Liver (tissue), 9 donors: ENCODE data around the gene TOMM5. TPM values are rescaled to one million over a fixed set of nuclear protein-coding genes. Genes with fewer than 3 reads are reported as not detected.

ENCODE experiments used
- DNase-seq: peaks from one replicate; pipeline ENCODE4 v3.0.0-alpha.2; 2017; ENCODE audit warnings: low spot score
- H3K27ac ChIP-seq, 2 donors: one replicate each; pipeline ENCODE4 v1.7.0; 2013; ENCODE audit warnings: inconsistent platforms in 2 of 2, low read length in 2 of 2, control low read depth in 1 of 2, low read depth in 1 of 2, mild to moderate bottlenecking in 1 of 2
- H3K27me3 ChIP-seq, 4 donors: one replicate each; pipeline versions ENCODE4 v1.6.1 to v1.7.0; 2013; ENCODE audit warnings: low read length in 3 of 4, inconsistent platforms in 1 of 4, mild to moderate bottlenecking in 1 of 4, moderate library complexity in 1 of 4; ENCODE audit not compliant: control insufficient read depth in 4 of 4, insufficient read depth in 4 of 4
- H3K36me3 ChIP-seq, 4 donors: one replicate each; pipeline versions ENCODE4 v1.6.1 to v1.7.0; 2013; ENCODE audit warnings: low read length in 3 of 4, mild to moderate bottlenecking in 3 of 4, low read depth in 1 of 4, moderate library complexity in 1 of 4; ENCODE audit not compliant: control insufficient read depth in 4 of 4, insufficient read depth in 3 of 4
- H3K4me1 ChIP-seq, 4 donors: one replicate each; pipeline versions ENCODE4 v1.6.1 to v1.7.0; 2013; ENCODE audit warnings: low read length in 3 of 4, mild to moderate bottlenecking in 3 of 4, moderate library complexity in 1 of 4; ENCODE audit not compliant: control insufficient read depth in 4 of 4, insufficient read depth in 4 of 4
- H3K4me3 ChIP-seq, 3 donors: one replicate each; pipeline versions ENCODE4 v1.6.1 to v1.7.0; 2013; ENCODE audit warnings: low read length in 3 of 3, control low read depth in 1 of 3, low read depth in 1 of 3, mild to moderate bottlenecking in 1 of 3
- H3K9ac ChIP-seq, 2 donors: one replicate each; pipeline ENCODE4 v1.7.0; 2013; ENCODE audit warnings: low read length in 2 of 2, mild to moderate bottlenecking in 2 of 2, moderate library complexity in 2 of 2, control low read depth in 1 of 2, low read depth in 1 of 2
- H3K9me3 ChIP-seq, 4 donors: one replicate each; pipeline versions ENCODE4 v1.6.1 to v1.7.0; 2013; ENCODE audit warnings: low read length in 3 of 4; ENCODE audit not compliant: control insufficient read depth in 4 of 4
- EGR1 ChIP-seq, 2 donors: IDR thresholded peaks; 2 replicates each; pipeline ENCODE4 v1.6.1; 2016 to 2018; ENCODE audit warnings: antibody characterized with exemption in 2 of 2, low read depth in 2 of 2
- FOXA1 ChIP-seq: IDR thresholded peaks from 2 replicates; pipeline ENCODE4 v1.6.1; 2016; ENCODE audit warnings: antibody characterized with exemption
- FOXA2 ChIP-seq: IDR thresholded peaks from 2 replicates; pipeline ENCODE4 v1.6.1; 2016; ENCODE audit warnings: antibody characterized with exemption
- GABPA ChIP-seq, 2 donors: IDR thresholded peaks in 1 of 2; conservative IDR thresholded peaks in 1 of 2; 2 replicates each; pipeline ENCODE4 v1.6.1; 2016; ENCODE audit warnings: antibody characterized with exemption in 2 of 2, mild to moderate bottlenecking in 1 of 2, moderate library complexity in 1 of 2
- HNF4A ChIP-seq, 2 donors: conservative IDR thresholded peaks; 2 replicates each; pipeline ENCODE4 v1.6.1; 2016; ENCODE audit warnings: antibody characterized with exemption in 2 of 2, mild to moderate bottlenecking in 2 of 2
- HNF4G ChIP-seq: IDR thresholded peaks from 2 replicates; pipeline ENCODE4 v1.6.1; 2016; ENCODE audit warnings: antibody characterized with exemption
- JUND ChIP-seq, 2 donors: IDR thresholded peaks; 2 replicates each; pipeline ENCODE4 v1.6.1; 2016; ENCODE audit warnings: antibody characterized with exemption in 2 of 2
- NR2F2 ChIP-seq: IDR thresholded peaks from 2 replicates; pipeline ENCODE4 v1.6.1; 2016; ENCODE audit warnings: antibody characterized with exemption
- RAD21 ChIP-seq, 2 donors: IDR thresholded peaks; 2 replicates each; pipeline ENCODE4 v1.6.1; 2016; ENCODE audit warnings: antibody characterized with exemption in 2 of 2, mild to moderate bottlenecking in 2 of 2
- RXRA ChIP-seq, 2 donors: IDR thresholded peaks; 2 replicates each; pipeline ENCODE4 v1.6.1; 2017 to 2018; ENCODE audit warnings: antibody characterized with exemption in 2 of 2, mild to moderate bottlenecking in 1 of 2
- SP1 ChIP-seq: IDR thresholded peaks from 2 replicates; pipeline ENCODE4 v1.6.1; 2018; ENCODE audit warnings: antibody characterized with exemption, mild to moderate bottlenecking
- TAF1 ChIP-seq: conservative IDR thresholded peaks from 2 replicates; pipeline ENCODE4 v1.6.1; 2016; ENCODE audit warnings: antibody characterized with exemption, mild to moderate bottlenecking
- YY1 ChIP-seq: IDR thresholded peaks from 2 replicates; pipeline ENCODE4 v1.6.1; 2016; ENCODE audit warnings: antibody characterized with exemption, mild to moderate bottlenecking
- polyA plus RNA-seq, 2 donors: library from polyadenylated mRNA; stranded (reverse) in 1 of 2; unstranded in 1 of 2; fragments of 200-250 nt in 1 of 2; fragments of >200 nt in 1 of 2; fragmentation: Nextera tagmentation in 1 of 2; extraction: Ambion mirVana in 1 of 2; gene quantifications; one replicate each; pipeline versions ENCODE4 v1.2.1 to v1.2.3, GENCODE V29; 2013 to 2015
- total RNA-seq, 2 donors: library from RNA; depleted of rRNA; stranded (reverse); fragments of >200 nt; gene quantifications; one replicate each; pipeline ENCODE4 v1.2.3, GENCODE V29; 2014
- TF ChIP-seq, protein P1 (sequence below): IDR thresholded peaks from 2 replicates; pipeline ENCODE4 v1.6.1; 2016; ENCODE audit warnings: antibody characterized with exemption, mild to moderate bottlenecking
- TF ChIP-seq, protein P2 (sequence below): fragments of 150-350 bp; IDR thresholded peaks from 2 replicates; pipeline ENCODE4 v1.5.1; 2017; ENCODE audit warnings: improper control_type of control experiment, low read depth, low read length; ENCODE audit not compliant: missing input control
- TF ChIP-seq, protein P3 (sequence below): IDR thresholded peaks from 2 replicates; pipeline ENCODE4 v1.6.1; 2016; ENCODE audit warnings: antibody characterized with exemption
- TF ChIP-seq, protein P4 (sequence below): IDR thresholded peaks from 2 replicates; pipeline ENCODE4 v1.6.1; 2016; ENCODE audit warnings: antibody characterized with exemption
- TF ChIP-seq, protein P5 (sequence below): IDR thresholded peaks from 2 replicates; pipeline ENCODE4 v1.6.1; 2016; ENCODE audit warnings: antibody characterized with exemption
- donor health status: healthy.
- donor health status: healthy.
- donor health status: healthy.
- donor health status: healthy.
- donor health status: healthy.

TOMM5 gene
- total and polyA plus RNA-seq, 4 donors: 43.0 to 107 (median 71.9) TPM

DNA sequence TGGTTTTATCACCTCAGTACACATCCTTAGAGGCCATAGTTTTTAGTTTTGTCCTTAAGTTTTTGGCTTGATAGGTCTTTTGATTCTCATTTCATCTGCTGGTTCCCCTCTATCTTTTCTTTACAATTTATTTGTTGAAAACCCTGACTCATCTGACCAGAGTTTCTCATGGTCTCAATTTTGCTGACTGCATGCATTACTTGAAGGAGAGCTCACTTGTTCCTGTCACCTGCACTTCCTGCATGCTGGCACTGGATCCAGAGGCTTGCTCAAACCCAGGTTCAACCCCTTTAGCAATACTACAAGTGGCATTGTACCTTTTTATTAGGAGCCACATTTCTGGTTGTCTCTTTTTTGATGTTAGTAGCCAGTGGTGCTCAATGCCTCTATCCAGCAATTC lies 42.9 kb downstream of the TOMM5 start:
- Histone ChIP-seq H3K4me1 (no peaks in the 10 kb centered on the region), H3K9ac (no peak overlapping the region), H3K27ac (no peak overlapping the region), H3K36me3 (no peaks in the 10 kb centered on the region), H3K9me3 (no peaks in the 10 kb centered on the region), H3K4me3 (no peak overlapping the region), H3K27me3 (no peaks in the 10 kb centered on the region)
- TF ChIP-seq HNF4A (conservative IDR thresholded peaks at IDR 0.05) (no peak), EGR1 (IDR thresholded peaks at IDR 0.05; ENCODE audit: low read depth in 2 of 2) (no peak), HNF4G (no peak), TAF1 (no peak), SP1 (no peak), GABPA (IDR thresholded peaks at IDR 0.05 in 1 of 2, conservative IDR thresholded peaks at IDR 0.05 in 1 of 2) (no peak), FOXA2 (no peak), RXRA (IDR thresholded peaks at IDR 0.05) (no peak), NR2F2 (no peak), YY1 (no peak), JUND (IDR thresholded peaks at IDR 0.05) (no peak), FOXA1 (no peak), RAD21 (IDR thresholded peaks at IDR 0.05) (no peak)
- TF ChIP-seq, protein P1, sequence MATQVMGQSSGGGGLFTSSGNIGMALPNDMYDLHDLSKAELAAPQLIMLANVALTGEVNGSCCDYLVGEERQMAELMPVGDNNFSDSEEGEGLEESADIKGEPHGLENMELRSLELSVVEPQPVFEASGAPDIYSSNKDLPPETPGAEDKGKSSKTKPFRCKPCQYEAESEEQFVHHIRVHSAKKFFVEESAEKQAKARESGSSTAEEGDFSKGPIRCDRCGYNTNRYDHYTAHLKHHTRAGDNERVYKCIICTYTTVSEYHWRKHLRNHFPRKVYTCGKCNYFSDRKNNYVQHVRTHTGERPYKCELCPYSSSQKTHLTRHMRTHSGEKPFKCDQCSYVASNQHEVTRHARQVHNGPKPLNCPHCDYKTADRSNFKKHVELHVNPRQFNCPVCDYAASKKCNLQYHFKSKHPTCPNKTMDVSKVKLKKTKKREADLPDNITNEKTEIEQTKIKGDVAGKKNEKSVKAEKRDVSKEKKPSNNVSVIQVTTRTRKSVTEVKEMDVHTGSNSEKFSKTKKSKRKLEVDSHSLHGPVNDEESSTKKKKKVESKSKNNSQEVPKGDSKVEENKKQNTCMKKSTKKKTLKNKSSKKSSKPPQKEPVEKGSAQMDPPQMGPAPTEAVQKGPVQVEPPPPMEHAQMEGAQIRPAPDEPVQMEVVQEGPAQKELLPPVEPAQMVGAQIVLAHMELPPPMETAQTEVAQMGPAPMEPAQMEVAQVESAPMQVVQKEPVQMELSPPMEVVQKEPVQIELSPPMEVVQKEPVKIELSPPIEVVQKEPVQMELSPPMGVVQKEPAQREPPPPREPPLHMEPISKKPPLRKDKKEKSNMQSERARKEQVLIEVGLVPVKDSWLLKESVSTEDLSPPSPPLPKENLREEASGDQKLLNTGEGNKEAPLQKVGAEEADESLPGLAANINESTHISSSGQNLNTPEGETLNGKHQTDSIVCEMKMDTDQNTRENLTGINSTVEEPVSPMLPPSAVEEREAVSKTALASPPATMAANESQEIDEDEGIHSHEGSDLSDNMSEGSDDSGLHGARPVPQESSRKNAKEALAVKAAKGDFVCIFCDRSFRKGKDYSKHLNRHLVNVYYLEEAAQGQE: no peak
- TF ChIP-seq, protein P2, sequence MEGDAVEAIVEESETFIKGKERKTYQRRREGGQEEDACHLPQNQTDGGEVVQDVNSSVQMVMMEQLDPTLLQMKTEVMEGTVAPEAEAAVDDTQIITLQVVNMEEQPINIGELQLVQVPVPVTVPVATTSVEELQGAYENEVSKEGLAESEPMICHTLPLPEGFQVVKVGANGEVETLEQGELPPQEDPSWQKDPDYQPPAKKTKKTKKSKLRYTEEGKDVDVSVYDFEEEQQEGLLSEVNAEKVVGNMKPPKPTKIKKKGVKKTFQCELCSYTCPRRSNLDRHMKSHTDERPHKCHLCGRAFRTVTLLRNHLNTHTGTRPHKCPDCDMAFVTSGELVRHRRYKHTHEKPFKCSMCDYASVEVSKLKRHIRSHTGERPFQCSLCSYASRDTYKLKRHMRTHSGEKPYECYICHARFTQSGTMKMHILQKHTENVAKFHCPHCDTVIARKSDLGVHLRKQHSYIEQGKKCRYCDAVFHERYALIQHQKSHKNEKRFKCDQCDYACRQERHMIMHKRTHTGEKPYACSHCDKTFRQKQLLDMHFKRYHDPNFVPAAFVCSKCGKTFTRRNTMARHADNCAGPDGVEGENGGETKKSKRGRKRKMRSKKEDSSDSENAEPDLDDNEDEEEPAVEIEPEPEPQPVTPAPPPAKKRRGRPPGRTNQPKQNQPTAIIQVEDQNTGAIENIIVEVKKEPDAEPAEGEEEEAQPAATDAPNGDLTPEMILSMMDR: no peak
- TF ChIP-seq, protein P3, sequence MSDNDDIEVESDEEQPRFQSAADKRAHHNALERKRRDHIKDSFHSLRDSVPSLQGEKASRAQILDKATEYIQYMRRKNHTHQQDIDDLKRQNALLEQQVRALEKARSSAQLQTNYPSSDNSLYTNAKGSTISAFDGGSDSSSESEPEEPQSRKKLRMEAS: no peak
- TF ChIP-seq, protein P4, sequence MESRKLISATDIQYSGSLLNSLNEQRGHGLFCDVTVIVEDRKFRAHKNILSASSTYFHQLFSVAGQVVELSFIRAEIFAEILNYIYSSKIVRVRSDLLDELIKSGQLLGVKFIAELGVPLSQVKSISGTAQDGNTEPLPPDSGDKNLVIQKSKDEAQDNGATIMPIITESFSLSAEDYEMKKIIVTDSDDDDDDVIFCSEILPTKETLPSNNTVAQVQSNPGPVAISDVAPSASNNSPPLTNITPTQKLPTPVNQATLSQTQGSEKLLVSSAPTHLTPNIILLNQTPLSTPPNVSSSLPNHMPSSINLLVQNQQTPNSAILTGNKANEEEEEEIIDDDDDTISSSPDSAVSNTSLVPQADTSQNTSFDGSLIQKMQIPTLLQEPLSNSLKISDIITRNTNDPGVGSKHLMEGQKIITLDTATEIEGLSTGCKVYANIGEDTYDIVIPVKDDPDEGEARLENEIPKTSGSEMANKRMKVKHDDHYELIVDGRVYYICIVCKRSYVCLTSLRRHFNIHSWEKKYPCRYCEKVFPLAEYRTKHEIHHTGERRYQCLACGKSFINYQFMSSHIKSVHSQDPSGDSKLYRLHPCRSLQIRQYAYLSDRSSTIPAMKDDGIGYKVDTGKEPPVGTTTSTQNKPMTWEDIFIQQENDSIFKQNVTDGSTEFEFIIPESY: no peak
- TF ChIP-seq, protein P5, sequence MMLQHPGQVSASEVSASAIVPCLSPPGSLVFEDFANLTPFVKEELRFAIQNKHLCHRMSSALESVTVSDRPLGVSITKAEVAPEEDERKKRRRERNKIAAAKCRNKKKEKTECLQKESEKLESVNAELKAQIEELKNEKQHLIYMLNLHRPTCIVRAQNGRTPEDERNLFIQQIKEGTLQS: no peak
- no peak for DNase-seq
